GM23338 (cell line): ENCODE results near the gene GON7. TPM values are rescaled to one million over a fixed set of nuclear protein-coding genes. Genes with fewer than 3 reads are reported as not detected.

Source experiments
- ATAC-seq: fragments of 200-7000 bp; cut with Tn5 transposase; 3 replicates; pipeline ENCODE4 v1.9.1; 2020
- DNase-seq: peaks from one replicate; pipeline ENCODE4 v3.0.0-alpha.2; 2015; ENCODE audit warnings: low spot score
- H2AFZ ChIP-seq: fragments of 200-600 bp; sonication (generic); 2 replicates; pipeline ENCODE4 v1.8.0; 2016; ENCODE audit warnings: antibody characterized with exemption, mild to moderate bottlenecking, moderate library complexity
- H3F3A ChIP-seq: fragments of 200-600 bp; sonication (generic); replicated peaks from 2 replicates; pipeline ENCODE4 v1.8.0; 2017; ENCODE audit warnings: antibody characterized with exemption, mixed run types, low read depth
- H3K27ac ChIP-seq: fragments of 200-600 bp; sonication (generic); 2 replicates; pipeline ENCODE4 v1.6.1; 2016; ENCODE audit warnings: low read depth
- H3K27me3 ChIP-seq: fragments of 200-600 bp; sonication (generic); 2 replicates; pipeline ENCODE4 v1.8.0; 2016; ENCODE audit warnings: mild to moderate bottlenecking, mixed run types, moderate library complexity; ENCODE audit not compliant: insufficient read depth
- H3K36me3 ChIP-seq: fragments of 200-600 bp; sonication (generic); 2 replicates; pipeline ENCODE4 v1.8.0; 2016; ENCODE audit warnings: mild to moderate bottlenecking; ENCODE audit not compliant: insufficient read depth
- H3K4me1 ChIP-seq: fragments of 200-600 bp; sonication (generic); 2 replicates; pipeline ENCODE4 v1.8.0; 2016; ENCODE audit warnings: mild to moderate bottlenecking, moderate library complexity; ENCODE audit not compliant: insufficient read depth
- H3K4me2 ChIP-seq: fragments of 200-600 bp; sonication (generic); 2 replicates; pipeline ENCODE4 v1.7.1; 2017; ENCODE audit warnings: mixed run types
- H3K4me3 ChIP-seq: fragments of 200-600 bp; sonication (generic); 2 replicates; pipeline ENCODE4 v1.6.1; 2016; ENCODE audit warnings: mixed run types
- H3K79me2 ChIP-seq: fragments of 200-600 bp; sonication (generic); replicated peaks from 2 replicates; pipeline ENCODE4 v1.8.0; 2017; ENCODE audit warnings: mild to moderate bottlenecking; ENCODE audit not compliant: insufficient read depth
- H3K9me2 ChIP-seq: fragments of 200-600 bp; sonication (generic); 2 replicates; pipeline ENCODE4 v1.8.0; 2017; ENCODE audit not compliant: insufficient read depth
- H4K20me1 ChIP-seq: fragments of 200-600 bp; sonication (generic); replicated peaks from 2 replicates; pipeline ENCODE4 v1.8.0; 2017; ENCODE audit warnings: mild to moderate bottlenecking; ENCODE audit not compliant: insufficient read depth
- H3K27ac Mint-ChIP-seq: 2 replicates; pipeline ENCODE4 v1.8.0; 2020; ENCODE audit warnings: inconsistent platforms, mild to moderate bottlenecking, moderate library complexity, mixed read lengths
- H3K27me3 Mint-ChIP-seq: 3 replicates; pipeline ENCODE4 v1.8.0; 2022; ENCODE audit warnings: low read depth, mild to moderate bottlenecking, moderate library complexity, mixed read lengths, inconsistent platforms; ENCODE audit not compliant: insufficient read depth, poor library complexity
- H3K36me3 Mint-ChIP-seq: 3 replicates; pipeline ENCODE4 v1.8.0; 2021; ENCODE audit warnings: low read depth, mild to moderate bottlenecking, inconsistent platforms, moderate library complexity, mixed read lengths
- H3K4me1 Mint-ChIP-seq: 3 replicates; pipeline ENCODE4 v1.8.0; 2020; ENCODE audit warnings: mild to moderate bottlenecking, inconsistent platforms, mixed read lengths
- H3K4me3 Mint-ChIP-seq: 3 replicates; pipeline ENCODE4 v1.8.0; 2021; ENCODE audit warnings: moderate library complexity, mild to moderate bottlenecking, inconsistent platforms, mixed read lengths
- H3K9me3 Mint-ChIP-seq: 3 replicates; pipeline ENCODE4 v1.8.0; 2020; ENCODE audit warnings: moderate library complexity, mild to moderate bottlenecking, inconsistent platforms, mixed read lengths
- CREB1 ChIP-seq: fragments of 250-450 bp; sonication (Bioruptor Pico); IDR thresholded peaks from 2 replicates; pipeline ENCODE4 v1.5.0; 2020; ENCODE audit warnings: low read depth, mild to moderate bottlenecking, moderate library complexity
- ETS1 ChIP-seq: IDR thresholded peaks from 2 replicates; pipeline ENCODE4 v1.6.1; 2016; ENCODE audit warnings: antibody characterized with exemption
- EZH2 ChIP-seq: fragments of 200-600 bp; sonication (generic); IDR thresholded peaks from one replicate; pipeline ENCODE4 v1.8.0; 2017; ENCODE audit warnings: antibody characterized with exemption, mild to moderate bottlenecking, low read depth; ENCODE audit not compliant: unreplicated experiment
- EZH2phosphoT487 ChIP-seq: fragments of 200-600 bp; sonication (generic); IDR thresholded peaks from one replicate; pipeline ENCODE4 v1.8.1; 2018; ENCODE audit warnings: antibody characterized with exemption; ENCODE audit not compliant: unreplicated experiment
- JUNB ChIP-seq: IDR thresholded peaks from one replicate; pipeline ENCODE4 v1.6.1; 2016; ENCODE audit warnings: antibody characterized with exemption; ENCODE audit not compliant: unreplicated experiment
- NANOG ChIP-seq: IDR thresholded peaks from 2 replicates; pipeline ENCODE4 v1.6.1; 2016; ENCODE audit warnings: antibody characterized with exemption, borderline replicate concordance
- POLR2AphosphoS5 ChIP-seq: IDR thresholded peaks from 2 replicates; pipeline ENCODE4 v1.6.1; 2016; ENCODE audit warnings: antibody characterized with exemption, low read depth
- STAT1 ChIP-seq: IDR thresholded peaks from one replicate; pipeline ENCODE4 v1.6.1; 2016; ENCODE audit warnings: antibody characterized with exemption; ENCODE audit not compliant: unreplicated experiment
- ZNF114 ChIP-seq: fragments of 250-450 bp; sonication (Bioruptor Pico); IDR thresholded peaks from 2 replicates; pipeline ENCODE4 v1.5.0; 2020; ENCODE audit warnings: mild to moderate bottlenecking, moderate library complexity
- ZNF331 ChIP-seq: fragments of 250-450 bp; sonication (Bioruptor Pico); IDR thresholded peaks from 2 replicates; pipeline ENCODE4 v1.5.0; 2020; ENCODE audit warnings: low read depth, mild to moderate bottlenecking, moderate library complexity
- polyA plus RNA-seq: library from polyadenylated mRNA; unstranded; fragments of >200 nt; fragmentation: Nextera tagmentation; extraction: Ambion mirVana; gene quantifications from 2 replicates; pipeline ENCODE4 v1.2.1, GENCODE V29; 2016
- total RNA-seq: library from RNA; depleted of rRNA; stranded (reverse); fragments of >200 nt; shearing (Covaris generic); gene quantifications from 2 replicates; pipeline ENCODE4 v1.2.3, GENCODE V29; 2014
- TF ChIP-seq, protein P1 (sequence below), 2 experiments: fragments of 200-600 bp in 1 of 2; sonication (generic) in 1 of 2; conservative IDR thresholded peaks; 2 replicates each; pipeline versions ENCODE4 v1.5.1 to v1.6.1; 2016 to 2017; ENCODE audit warnings: antibody characterized with exemption in 2 of 2, low read depth in 2 of 2, mild to moderate bottlenecking in 2 of 2, moderate library complexity in 1 of 2
- TF ChIP-seq, protein P2 (sequence below): fragments of 250-450 bp; sonication (Bioruptor Pico); IDR thresholded peaks from 2 replicates; pipeline ENCODE4 v1.5.0; 2020; ENCODE audit warnings: mild to moderate bottlenecking, moderate library complexity
- TF ChIP-seq, protein P3 (sequence below): IDR thresholded peaks from one replicate; pipeline ENCODE4 v1.6.1; 2018; ENCODE audit warnings: antibody characterized with exemption; ENCODE audit not compliant: unreplicated experiment

The GON7 gene
- total and polyA plus RNA-seq, 2 experiments from 2014 or later, result 12.8 to 16.6 TPM

DNA sequence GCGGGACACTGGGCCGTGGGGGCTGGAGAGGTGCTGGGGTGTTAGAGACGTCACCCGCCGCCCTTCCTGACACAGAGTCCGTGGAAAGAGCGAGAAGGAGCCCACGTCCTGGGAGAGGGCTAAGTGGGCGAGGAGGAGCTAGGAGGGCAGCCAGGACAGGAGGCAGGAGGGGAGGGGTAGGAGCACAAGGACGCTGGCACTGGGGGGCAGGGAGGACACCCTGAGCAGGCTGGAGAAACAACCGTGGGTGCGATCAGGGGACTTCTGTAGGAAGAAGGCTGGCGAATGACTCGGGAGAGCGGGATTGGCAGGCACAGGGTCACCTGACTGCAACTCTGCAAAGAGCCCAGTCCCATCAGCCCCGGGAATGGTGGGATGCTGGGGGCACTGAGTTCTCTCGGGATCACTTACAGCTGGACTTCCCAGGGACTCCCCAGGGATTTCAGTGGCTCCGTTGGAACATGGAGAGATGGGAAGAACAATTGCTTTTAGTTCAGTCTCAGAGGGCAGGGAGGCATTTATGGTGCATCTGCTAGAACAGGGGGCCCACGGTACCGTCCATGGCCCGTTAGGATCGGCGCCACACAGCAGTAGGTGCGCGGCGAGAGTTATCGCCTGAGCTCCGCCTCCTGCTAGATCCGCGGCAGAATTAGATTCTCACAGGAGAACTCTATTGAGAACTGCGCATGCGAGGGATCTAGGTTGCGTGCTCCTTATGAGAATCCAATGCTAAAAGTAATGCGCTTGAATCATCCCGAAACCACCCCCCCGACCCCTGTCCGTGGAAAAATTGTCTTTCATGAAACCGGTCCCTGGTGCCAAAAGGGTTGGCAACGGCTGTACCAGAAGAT, 24.5 kb upstream of the GON7 start:
- no peak overlapping the region for H3K27ac ChIP-seq
- H3K79me2 ChIP-seq, result no peaks in the 10 kb centered on the region
- H3K27me3 ChIP-seq, result no peaks in the 10 kb centered on the region
- no peak overlapping the region for H3K27ac Mint-ChIP-seq
- H2AFZ ChIP-seq, result peak overlapping the region; percentile 38; the same call in 1 of the 2 replicates
- no peaks in the 10 kb centered on the region for H3F3A ChIP-seq
- H3K36me3 Mint-ChIP-seq, result peaks cover 26% of the 10 kb centered on the region
- H3K9me3 Mint-ChIP-seq, result no peaks in the 10 kb centered on the region
- no peak overlapping the region for H3K4me3 Mint-ChIP-seq
- TF ChIP-seq CREB1, result no peak
- TF ChIP-seq EZH2phosphoT487, result no peak
- TF ChIP-seq, protein P1, sequence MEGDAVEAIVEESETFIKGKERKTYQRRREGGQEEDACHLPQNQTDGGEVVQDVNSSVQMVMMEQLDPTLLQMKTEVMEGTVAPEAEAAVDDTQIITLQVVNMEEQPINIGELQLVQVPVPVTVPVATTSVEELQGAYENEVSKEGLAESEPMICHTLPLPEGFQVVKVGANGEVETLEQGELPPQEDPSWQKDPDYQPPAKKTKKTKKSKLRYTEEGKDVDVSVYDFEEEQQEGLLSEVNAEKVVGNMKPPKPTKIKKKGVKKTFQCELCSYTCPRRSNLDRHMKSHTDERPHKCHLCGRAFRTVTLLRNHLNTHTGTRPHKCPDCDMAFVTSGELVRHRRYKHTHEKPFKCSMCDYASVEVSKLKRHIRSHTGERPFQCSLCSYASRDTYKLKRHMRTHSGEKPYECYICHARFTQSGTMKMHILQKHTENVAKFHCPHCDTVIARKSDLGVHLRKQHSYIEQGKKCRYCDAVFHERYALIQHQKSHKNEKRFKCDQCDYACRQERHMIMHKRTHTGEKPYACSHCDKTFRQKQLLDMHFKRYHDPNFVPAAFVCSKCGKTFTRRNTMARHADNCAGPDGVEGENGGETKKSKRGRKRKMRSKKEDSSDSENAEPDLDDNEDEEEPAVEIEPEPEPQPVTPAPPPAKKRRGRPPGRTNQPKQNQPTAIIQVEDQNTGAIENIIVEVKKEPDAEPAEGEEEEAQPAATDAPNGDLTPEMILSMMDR (conservative IDR thresholded peaks at IDR 0.05; ENCODE audit: low read depth in 2 of 2), result no peak
- no peak for TF ChIP-seq ZNF331 (CRISPR knock-in tag)
- TF ChIP-seq STAT1, result no peak
- no peak for TF ChIP-seq JUNB
- TF ChIP-seq, protein P2, sequence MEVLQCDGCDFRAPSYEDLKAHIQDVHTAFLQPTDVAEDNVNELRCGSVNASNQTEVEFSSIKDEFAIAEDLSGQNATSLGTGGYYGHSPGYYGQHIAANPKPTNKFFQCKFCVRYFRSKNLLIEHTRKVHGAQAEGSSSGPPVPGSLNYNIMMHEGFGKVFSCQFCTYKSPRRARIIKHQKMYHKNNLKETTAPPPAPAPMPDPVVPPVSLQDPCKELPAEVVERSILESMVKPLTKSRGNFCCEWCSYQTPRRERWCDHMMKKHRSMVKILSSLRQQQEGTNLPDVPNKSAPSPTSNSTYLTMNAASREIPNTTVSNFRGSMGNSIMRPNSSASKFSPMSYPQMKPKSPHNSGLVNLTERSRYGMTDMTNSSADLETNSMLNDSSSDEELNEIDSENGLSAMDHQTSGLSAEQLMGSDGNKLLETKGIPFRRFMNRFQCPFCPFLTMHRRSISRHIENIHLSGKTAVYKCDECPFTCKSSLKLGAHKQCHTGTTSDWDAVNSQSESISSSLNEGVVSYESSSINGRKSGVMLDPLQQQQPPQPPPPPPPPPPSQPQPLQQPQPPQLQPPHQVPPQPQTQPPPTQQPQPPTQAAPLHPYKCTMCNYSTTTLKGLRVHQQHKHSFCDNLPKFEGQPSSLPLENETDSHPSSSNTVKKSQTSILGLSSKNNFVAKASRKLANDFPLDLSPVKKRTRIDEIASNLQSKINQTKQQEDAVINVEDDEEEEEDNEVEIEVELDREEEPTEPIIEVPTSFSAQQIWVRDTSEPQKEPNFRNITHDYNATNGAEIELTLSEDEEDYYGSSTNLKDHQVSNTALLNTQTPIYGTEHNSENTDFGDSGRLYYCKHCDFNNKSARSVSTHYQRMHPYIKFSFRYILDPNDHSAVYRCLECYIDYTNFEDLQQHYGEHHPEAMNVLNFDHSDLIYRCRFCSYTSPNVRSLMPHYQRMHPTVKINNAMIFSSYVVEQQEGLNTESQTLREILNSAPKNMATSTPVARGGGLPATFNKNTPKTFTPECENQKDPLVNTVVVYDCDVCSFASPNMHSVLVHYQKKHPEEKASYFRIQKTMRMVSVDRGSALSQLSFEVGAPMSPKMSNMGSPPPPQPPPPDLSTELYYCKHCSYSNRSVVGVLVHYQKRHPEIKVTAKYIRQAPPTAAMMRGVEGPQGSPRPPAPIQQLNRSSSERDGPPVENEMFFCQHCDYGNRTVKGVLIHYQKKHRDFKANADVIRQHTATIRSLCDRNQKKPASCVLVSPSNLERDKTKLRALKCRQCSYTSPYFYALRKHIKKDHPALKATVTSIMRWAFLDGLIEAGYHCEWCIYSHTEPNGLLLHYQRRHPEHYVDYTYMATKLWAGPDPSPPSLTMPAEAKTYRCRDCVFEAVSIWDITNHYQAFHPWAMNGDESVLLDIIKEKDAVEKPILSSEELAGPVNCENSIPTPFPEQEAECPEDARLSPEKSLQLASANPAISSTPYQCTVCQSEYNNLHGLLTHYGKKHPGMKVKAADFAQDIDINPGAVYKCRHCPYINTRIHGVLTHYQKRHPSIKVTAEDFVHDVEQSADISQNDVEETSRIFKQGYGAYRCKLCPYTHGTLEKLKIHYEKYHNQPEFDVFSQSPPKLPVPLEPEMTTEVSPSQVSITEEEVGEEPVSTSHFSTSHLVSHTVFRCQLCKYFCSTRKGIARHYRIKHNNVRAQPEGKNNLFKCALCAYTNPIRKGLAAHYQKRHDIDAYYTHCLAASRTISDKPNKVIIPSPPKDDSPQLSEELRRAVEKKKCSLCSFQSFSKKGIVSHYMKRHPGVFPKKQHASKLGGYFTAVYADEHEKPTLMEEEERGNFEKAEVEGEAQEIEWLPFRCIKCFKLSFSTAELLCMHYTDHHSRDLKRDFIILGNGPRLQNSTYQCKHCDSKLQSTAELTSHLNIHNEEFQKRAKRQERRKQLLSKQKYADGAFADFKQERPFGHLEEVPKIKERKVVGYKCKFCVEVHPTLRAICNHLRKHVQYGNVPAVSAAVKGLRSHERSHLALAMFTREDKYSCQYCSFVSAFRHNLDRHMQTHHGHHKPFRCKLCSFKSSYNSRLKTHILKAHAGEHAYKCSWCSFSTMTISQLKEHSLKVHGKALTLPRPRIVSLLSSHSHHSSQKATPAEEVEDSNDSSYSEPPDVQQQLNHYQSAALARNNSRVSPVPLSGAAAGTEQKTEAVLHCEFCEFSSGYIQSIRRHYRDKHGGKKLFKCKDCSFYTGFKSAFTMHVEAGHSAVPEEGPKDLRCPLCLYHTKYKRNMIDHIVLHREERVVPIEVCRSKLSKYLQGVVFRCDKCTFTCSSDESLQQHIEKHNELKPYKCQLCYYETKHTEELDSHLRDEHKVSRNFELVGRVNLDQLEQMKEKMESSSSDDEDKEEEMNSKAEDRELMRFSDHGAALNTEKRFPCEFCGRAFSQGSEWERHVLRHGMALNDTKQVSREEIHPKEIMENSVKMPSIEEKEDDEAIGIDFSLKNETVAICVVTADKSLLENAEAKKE (CRISPR knock-in tag), result no peak
- TF ChIP-seq ZNF114 (CRISPR knock-in tag), result no peak
- no peak for TF ChIP-seq EZH2
- TF ChIP-seq, protein P3, sequence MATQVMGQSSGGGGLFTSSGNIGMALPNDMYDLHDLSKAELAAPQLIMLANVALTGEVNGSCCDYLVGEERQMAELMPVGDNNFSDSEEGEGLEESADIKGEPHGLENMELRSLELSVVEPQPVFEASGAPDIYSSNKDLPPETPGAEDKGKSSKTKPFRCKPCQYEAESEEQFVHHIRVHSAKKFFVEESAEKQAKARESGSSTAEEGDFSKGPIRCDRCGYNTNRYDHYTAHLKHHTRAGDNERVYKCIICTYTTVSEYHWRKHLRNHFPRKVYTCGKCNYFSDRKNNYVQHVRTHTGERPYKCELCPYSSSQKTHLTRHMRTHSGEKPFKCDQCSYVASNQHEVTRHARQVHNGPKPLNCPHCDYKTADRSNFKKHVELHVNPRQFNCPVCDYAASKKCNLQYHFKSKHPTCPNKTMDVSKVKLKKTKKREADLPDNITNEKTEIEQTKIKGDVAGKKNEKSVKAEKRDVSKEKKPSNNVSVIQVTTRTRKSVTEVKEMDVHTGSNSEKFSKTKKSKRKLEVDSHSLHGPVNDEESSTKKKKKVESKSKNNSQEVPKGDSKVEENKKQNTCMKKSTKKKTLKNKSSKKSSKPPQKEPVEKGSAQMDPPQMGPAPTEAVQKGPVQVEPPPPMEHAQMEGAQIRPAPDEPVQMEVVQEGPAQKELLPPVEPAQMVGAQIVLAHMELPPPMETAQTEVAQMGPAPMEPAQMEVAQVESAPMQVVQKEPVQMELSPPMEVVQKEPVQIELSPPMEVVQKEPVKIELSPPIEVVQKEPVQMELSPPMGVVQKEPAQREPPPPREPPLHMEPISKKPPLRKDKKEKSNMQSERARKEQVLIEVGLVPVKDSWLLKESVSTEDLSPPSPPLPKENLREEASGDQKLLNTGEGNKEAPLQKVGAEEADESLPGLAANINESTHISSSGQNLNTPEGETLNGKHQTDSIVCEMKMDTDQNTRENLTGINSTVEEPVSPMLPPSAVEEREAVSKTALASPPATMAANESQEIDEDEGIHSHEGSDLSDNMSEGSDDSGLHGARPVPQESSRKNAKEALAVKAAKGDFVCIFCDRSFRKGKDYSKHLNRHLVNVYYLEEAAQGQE, result no peak
- no peak for TF ChIP-seq POLR2AphosphoS5
- TF ChIP-seq NANOG, result no peak
- no peak for TF ChIP-seq ETS1
- H3K4me3 ChIP-seq, result no peak overlapping the region
- H4K20me1 ChIP-seq, result 0 out of 2 replicates have a peak, but pooled peaks cover 5% of the 10 kb centered on the region
- 0 out of 2 replicates have a peak, but pooled peaks cover 4% of the 10 kb centered on the region for H3K36me3 ChIP-seq
- H3K4me1 Mint-ChIP-seq, result no peaks in the 10 kb centered on the region; the same call in 2 of the 3 replicates
- no peaks in the 10 kb centered on the region for H3K4me1 ChIP-seq
- H3K9me2 ChIP-seq, result no peaks in the 10 kb centered on the region
- no peak for DNase-seq
- no peak overlapping the region for H3K4me2 ChIP-seq
- no peak for ATAC-seq
- peaks cover 7% of the 10 kb centered on the region for H3K27me3 Mint-ChIP-seq
